GM19328 (cell line): Measurements from ENCODE around the gene OBP2B.
"Not testable (repeated sequence)": the region's sequence is repeated elsewhere in the genome, so short reads cannot be mapped to it uniquely, and the experiment has no call there.

Experiments
- ATAC-seq: cut with Tn5 transposase; IDR thresholded peaks from one replicate; pipeline ENCODE4 v1.9.1; 2021; ENCODE audit warnings: mild to moderate bottlenecking, moderate library complexity; ENCODE audit not compliant: unreplicated experiment

OBP2B gene

GRCh38 chr9:133208880-133209300, at the start of gene OBP2B:
Gene OBP2B, minus strand, starts transcription at chr9:133209250. Its CDS starts 51 bp downstream, at chr9:133209199.
- ATAC-seq: not testable (repeated sequence)

DNA sequence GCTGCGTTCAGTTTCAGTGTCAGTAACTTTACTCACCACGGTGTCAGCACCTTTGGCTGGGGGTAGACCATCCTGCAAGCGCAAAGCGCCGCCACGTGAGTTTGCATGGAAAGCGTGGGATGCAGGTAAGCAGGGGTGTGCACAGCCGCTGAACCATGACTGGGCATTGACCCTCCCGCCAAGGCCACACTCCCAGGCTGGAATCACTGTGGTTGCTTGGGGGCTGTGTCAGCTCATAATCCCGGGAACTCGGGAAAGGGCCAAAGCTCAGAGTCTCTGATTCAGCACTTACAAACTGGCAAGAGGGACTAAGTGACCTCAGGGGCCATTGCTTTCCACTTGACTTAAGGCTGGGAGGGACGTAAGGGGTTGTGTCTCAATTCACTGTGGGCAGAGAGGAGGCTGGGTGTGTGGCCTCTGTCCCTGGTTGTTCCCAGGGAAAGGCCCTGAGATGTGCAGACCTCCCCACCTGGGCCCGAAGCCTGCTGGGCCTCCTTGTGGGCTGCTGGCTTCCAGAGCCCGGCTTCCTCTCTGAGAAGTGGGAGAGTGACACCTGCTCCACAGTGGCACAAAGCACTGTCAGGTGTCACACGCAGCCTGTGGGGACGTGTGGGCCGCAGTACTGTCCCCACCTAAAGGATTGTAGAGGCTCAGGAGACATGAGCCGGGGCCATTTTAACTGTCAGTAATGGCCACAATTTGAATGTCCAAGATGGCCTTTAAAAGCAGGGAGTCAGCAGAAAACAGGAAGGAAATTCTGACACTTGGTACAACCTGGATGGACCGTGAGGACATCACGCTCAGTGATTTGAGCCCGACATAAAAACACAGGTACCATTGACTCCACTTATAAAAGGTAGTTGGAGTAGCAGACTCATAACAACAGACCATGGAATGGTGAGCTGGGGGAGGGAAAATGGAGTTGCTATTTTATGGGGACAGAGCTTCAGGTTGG, 49.3 kb upstream of the OBP2B start:
- no peak for ATAC-seq

DNA sequence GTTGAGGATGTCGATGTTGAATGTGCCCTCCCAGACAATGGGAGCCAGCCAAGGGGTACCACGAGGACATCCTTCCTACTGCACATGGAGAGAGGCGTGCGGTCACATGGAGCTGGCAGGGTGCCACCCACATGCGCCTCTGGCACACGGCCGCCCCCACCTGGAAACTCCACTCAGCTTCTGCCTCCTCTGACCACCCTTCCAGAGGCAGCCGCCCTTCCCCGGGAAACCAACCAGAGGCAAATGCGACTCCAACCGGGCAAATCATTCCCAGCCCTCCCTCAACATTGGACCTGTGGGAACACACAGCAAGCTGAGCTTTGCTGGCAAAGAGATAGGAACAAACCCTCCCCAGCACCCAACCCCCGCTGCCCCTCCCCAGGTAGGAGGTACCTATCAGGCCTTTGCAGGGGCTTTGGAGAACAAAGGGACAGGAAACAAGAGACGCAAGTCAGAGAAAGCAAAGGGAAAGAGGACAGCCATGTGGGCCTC, 48.5 kb upstream of the OBP2B start:
- ATAC-seq: no peak

GRCh38 chr9:133256686-133257091, 47.6 kb upstream of the OBP2B start:
- no peak for ATAC-seq

- no peak for ATAC-seq
Measured at GRCh38 chr9:133256136-133256461, 47.0 kb upstream of the OBP2B start.

DNA sequence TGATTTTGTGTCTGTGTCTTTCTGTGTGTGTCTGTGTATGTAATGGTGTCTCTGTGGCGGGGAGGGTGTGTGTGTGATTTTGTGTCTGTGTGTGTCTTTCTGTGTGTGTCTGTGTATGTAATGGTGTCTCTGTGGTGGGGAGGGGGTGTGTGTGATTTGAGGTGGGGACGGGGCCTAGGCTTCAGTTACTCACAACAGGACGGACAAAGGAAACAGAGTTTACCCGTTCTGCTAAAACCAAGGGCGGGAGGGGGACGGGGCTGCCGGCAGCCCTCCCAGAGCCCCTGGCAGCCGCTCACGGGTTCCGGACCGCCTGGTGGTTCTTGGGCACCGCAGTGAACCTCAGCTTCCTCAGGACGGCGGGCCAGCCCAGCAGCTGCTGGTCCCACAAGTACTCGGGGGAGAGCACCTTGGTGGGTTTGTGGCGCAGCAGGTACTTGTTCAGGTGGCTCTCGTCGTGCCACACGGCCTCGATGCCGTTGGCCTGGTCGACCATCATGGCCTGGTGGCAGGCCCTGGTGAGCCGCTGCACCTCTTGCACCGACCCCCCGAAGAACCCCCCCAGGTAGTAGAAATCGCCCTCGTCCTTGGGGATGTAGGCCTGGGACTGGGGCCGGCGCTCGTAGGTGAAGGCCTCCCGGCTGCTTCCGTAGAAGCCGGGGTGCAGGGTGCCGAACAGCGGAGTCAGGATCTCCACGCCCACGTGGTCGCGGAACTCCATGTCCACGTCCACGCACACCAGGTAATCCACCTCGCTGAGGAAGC, 46.5 kb upstream of the OBP2B start:
- no peak for ATAC-seq

DNA sequence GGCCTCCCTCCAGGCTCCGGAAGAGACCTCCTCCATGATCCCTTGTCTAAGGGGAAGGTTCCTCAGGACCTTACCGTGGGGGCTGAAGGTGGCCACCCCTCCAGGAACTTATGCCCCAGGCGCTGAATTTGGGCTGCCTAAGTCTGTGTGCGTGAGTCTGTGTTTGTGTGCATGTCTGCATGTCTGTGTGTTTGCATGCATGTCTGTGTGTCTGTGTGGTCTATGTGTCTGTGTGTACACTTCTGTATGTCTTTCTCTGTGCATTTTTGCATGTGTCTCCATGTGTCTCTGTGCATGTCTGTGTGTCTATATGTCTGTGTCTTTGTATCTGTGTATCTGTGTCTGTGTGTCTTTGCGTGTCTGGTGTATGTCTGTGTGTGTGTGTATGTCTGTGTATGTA, 45.4 kb upstream of the OBP2B start:
- no peak for ATAC-seq

GRCh38 chr9:133253268-133253667, 44.2 kb upstream of the OBP2B start:
- no peak for ATAC-seq

DNA sequence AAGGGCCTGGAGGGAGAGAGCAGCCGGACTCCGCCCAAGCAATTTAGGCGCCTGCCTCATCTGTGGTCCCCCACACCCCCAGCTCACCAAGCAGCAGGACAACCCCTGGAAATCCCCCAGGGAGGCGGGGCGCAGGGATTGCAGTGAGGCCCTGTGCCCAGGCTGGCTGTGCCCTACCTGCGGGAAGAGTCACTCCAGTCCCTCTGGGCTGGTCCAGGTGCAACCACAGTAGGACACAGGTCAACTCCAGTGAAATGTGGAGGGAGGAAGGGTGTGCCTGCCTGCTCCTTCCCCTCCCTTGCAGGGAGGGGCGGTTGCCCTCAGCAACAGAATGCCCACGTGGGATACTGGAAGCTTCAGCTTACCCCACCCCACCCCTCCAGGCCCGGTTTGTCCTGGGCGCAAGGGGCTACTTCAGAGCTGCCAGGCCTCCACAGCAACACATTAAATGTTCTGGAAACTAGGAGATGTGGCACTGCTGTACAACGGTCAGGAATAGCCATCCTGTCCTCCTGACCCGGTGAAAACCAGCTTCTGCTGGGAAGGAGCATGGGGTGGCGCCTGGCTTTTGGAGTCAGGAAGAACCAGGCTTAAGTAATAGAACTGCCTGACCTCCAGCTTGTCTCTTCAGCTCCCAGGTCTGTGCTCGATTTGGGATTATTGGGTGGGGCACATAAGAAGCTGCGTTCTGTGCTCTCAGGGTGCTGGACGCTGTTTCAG, 43.4 kb upstream of the OBP2B start:
- ATAC-seq: no peak

- ATAC-seq: no peak
Measured at GRCh38 chr9:133251773-133252172, 42.7 kb upstream of the OBP2B start.

DNA sequence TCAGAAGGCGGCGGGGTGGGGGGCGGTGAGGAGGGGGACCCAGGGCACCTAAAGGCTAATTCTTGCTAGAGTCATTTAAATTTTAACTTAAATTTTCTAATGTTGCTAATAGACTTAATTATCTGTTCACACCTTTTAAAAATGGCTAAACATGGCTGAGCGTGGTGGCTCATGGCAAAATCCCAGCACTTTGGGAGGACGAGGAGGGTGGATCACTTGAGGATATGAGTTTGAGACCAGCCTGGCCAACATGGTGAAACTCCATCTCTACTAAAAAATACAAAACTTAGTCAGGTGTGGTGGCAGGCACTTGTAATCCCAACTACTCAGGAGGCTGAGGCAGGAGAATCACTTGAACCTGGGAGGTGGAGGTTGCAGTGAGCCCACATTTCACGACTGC, 42.2 kb upstream of the OBP2B start:
- not testable (repeated sequence) for ATAC-seq

DNA sequence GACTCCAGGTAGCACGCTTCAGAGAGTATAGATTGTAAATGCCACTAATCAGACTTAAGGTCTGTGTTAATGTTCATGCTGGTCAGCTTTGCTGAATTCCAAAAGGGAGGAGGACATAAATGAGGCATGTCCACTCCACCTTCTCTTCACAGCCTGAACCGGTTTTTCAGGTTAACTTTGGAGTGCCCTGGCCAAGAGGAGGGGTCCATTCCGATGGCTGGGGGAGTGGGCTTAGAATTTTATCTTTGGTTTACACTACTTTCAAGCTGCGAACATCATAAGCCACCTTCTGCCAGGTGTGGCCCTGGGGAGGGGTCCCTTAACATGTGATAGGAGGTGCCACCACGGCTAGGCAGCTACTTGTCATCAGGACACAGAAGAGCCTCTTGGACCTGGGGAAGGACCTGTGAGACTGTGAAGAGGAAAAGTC, 41.7 kb upstream of the OBP2B start:
- no peak for ATAC-seq

DNA sequence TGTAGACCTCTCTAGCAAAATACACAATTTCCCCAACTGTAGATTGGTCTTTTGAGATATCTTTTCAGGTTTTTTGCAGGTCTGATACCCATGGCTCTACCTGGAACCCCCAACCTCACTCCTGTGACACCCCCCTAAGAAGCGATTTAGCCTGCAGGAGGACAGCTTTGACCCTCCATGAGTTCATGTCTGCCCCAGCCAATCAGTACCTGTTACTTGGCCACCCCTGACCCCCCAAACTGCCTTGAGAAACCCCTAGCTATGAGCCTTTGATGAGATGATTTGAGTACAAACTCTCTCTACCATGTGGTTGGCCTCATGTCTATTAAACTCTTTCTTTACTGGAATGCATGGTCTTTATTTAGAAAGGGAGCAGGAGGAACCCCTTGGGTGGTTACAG, 40.3 kb upstream of the OBP2B start:
- no peak for ATAC-seq

GRCh38 chr9:133248726-133249295, 39.8 kb upstream of the OBP2B start:
- ATAC-seq: no peak

GRCh38 chr9:133247632-133248031, 38.6 kb upstream of the OBP2B start:
- ATAC-seq: no peak

DNA sequence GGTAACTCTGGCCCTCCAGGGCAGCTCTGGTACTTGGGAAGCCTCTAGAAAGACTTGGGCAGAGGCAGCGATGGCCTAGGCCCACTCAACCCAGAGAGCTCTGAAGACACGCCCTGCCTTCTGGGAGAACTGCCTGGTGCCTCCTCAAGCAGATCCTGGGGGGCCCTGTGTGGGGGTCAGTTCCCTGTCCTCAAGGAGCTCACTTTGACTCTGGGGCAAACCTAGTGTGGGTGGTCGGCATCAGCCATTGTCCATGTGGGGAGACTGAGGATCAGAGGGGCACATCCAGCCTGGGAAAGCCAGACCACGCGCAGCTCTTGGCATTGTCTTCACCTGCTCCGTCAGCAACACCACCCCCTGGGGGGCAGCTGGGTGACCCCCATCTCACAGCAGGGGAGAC, 37.9 kb upstream of the OBP2B start:
- no peak for ATAC-seq

GRCh38 chr9:133246562-133246961, 37.5 kb upstream of the OBP2B start:
- ATAC-seq: no peak

DNA sequence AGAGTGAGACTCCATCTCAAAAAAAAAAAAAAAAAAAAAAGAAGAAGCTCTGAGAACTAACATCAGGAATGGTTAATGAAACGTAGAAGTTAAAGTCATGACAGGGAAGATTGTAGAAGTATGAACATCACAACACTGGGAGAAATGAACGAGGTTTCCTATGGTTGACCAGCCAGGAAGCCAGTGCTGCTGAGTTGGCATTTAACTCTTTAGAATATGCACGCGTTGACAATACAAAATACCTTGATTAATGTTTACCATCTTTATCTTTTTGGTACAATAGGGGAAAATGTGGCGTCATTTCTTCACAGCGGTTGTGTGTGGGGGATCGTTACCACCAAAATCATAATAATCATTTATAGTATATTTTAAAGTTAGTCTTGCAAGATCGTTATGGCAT, 33.9 kb upstream of the OBP2B start:
- no peak for ATAC-seq

GRCh38 chr9:133242241-133242640, 33.2 kb upstream of the OBP2B start:
- no peak for ATAC-seq

- ATAC-seq: no peak
Measured at GRCh38 chr9:133239533-133240090, 30.6 kb upstream of the OBP2B start.
